DMS79 treated with DMSO at 0.1 percent for 48 hours (cell line): ENCODE results near the gene PWWP2B.

Experiments used
- DNase-seq: peaks from one replicate; lab custom pipeline; 2025; lab: John Stamatoyannopoulos, UW

PWWP2B gene

GRCh38 chr10:132407846-132408278 lies 10.9 kb downstream of the PWWP2B start:
- DNase-seq = peak; percentile 60

- peak; percentile 3 for DNase-seq
Observed at GRCh38 chr10:132408367-132408781, 11.4 kb downstream of the PWWP2B start.

DNA sequence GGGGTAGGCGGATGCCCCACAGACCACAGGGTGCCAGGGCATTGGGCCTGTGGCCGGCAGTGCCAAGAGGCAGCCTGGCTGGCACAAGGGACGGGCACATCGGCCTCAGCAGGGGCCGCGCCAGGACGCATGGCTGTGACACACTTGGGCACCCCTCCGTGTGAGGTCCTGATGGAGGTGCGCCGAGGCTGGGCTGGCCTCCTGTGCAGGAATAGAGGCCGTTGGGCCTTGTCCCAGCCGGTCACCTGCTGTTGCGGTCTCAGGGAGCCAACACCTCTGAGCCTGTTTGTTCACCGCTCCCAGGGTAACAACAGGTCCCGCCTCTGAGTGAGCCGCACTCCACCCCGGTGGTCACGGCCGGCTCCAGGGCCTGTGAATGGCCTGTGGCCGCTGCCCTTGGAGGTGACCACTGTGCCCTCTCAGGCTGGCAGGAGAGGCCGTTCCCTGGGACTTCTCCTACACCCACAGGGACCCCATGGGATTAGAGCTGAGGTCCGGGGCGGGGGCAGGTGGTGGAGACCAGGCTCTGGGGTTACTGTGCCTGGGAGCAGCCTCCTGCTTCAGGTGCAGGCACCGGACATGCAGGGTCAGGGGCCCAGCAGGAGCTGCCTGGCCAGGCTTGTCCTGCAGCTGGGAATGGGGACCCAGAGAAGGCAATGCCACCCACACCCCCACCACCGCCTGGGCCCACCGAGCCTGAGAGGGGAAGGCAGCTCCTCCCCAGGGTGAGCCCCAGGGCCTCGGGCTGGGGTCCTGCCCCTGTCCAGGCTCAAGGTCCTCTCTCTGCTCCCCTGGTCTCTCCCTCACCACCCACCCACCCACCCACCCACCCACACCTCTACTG lies 12.0 kb downstream of the PWWP2B start:
- no peak for DNase-seq

DNA sequence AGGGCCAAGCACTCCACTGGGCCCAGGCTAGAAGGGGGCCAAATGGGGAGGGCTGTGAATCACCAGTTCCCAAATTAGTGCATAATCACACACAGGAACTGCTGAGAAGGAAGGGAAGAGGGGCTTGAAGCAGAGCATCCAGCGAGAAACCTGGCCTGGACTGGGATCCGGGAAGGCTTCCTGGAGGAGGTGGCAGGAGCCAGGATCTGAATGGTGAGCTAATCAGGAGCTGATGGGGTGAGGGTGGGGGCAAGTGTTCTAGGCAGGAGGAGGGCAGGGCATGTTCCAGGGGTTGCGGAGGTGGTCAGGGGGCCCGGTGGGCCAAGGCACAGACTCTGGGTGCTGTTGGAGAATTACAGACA lies 12.6 kb downstream of the PWWP2B start:
- DNase-seq = no peak

DNA sequence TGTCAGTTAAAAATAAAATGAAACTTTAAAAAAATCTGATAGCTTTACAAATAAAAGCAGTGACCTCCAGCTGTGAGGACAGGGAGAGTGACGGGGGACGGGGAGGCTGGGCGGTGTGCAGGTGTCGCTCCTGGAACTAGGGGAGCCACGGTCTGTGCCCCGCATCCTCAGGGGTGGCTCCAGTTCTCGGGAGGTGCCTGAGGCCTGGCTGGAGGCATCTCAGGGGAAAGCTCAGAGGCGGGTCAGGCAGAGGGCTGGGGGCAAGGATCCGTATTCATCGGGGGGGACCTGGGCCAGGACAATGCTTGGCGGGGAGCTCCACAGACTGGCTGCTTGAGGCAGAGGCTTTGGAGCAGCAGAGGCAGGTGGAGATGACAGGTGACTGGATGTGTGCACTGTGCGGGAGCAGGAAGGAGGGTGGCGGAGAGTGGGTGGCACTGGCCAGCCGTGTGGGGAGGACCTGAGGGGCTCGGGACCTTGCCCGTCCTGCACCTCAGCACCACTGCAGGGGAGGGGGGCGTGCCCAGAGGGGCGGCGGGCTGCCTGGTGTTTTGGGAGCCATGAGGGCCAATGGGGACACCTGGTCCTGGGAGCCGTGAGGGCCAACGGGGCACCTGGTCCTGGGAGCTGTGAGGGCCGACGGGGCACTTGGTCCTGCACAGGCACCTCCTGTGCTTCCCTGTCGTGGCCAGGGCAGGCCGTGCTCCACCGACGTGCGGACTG lies 13.2 kb downstream of the PWWP2B start:
- no peak for DNase-seq

DNA sequence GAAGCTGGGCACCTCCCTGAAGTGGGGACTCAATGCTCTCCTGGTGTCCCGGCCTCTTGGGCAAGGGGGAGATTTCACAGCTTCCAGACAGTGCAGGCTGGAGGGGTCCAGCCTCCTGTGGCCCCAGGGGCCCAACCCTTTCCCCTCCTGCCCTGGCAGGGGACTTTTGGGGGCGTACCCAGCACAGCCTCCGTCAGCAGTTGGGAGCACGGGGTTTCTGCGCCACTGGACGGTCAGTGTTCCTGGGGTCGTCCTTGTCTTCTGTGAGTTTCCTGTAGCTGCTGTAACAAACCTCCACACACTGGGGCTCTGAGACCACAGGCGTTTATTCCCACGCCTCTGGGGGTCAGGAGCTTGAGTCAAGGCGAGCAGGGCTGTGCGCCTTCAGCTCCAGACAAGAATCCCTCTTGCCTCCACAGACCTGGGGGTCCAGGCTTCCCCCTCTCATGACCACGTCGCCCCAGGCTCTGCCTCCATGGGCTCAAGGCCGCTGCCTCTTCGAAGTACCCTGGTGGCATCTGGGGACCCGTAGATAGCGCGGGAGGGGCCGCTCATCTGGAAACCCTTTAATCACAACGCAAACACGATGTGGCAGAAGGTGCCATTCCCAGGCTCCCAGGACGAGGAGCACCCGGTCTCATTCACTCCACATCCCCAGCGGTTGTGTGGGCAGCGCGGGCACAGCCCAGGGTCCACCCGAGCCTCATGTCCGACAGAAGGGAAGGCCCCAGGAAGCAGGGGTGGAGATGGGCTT lies 14.0 kb downstream of the PWWP2B start:
- no peak for DNase-seq

DNA sequence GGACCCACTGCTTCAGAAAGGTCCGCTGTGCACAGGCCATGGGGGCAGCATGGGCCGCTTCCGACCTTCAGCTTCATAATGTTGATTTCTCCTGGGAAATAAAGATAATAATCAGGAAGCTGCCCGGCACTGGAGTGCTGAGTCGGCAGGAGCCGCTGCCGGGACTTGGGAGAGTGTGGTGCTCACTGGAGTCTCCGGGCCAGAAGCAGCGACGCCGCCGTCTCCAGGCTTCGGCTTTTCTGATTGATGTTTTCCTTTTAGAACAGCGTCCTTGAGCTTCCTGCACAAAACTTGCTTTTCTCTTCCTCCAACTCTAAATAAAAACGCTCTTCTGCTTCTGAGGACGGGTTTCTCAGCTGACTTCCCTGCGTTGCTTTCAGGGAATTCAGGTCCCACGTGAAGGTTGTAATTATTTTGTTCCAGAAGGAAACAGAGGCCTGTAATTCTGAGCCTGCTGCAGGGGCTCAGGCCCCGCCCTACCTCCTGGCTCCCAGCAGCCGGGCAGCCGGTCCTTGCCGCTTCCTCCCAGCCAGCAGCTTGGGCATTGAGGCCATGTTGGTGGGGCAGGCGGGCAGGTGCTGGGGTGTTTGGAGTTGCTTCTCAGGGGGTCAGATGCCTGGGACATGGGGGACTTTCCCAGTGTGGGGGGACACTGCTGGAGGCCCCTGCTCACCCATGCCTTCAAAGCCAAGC lies 14.7 kb downstream of the PWWP2B start:
- DNase-seq = no peak

- no peak for DNase-seq
Observed at GRCh38 chr10:132412316-132413192, 15.6 kb downstream of the PWWP2B start.

- DNase-seq = no peak
Observed at GRCh38 chr10:132413226-132414205, 16.5 kb downstream of the PWWP2B start.

- no peak for DNase-seq
Observed at GRCh38 chr10:132414402-132415016, 17.5 kb downstream of the PWWP2B start.

GRCh38 chr10:132415255-132415654 lies 18.3 kb downstream of the PWWP2B start:
- DNase-seq = no peak

- DNase-seq = no peak
Observed at GRCh38 chr10:132415956-132416355, 19.0 kb downstream of the PWWP2B start.

GRCh38 chr10:132416566-132417256 lies 19.7 kb downstream of the PWWP2B start:
- DNase-seq = no peak

DNA sequence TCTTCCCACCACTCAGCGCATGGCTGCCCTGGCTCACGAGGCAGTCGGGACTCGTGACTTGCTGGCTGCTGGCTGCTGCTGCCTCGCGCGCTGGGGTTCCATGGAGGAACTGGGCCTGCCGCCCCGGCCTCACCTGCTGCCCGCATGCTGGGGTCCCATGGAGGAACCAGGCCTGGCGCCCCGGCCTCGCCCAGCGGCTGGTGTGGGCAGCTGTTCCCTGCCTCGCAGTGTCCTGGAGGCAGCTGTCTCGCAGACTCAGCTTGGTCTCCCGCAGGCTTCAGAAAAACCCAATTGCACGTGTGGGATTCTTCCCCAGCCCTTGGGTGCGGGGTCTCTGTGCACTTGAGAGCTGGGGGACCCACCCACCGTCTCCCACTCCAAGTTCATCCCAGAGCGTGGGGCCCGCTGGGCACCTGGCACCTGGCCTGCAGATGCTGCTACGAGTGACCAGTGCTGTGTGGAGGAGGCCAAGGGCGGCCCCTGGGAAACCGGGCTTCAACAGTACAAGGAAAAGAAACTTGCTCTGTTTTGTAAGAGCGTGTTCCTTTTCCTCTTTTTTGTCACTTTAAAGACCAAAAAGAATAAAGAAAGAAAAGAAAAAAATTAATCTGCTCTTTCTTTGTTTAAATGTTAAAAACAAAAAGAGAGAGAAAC lies 20.4 kb downstream of the PWWP2B start:
- no peak for DNase-seq

GRCh38 chr10:132417957-132418441 lies 21.0 kb downstream of the PWWP2B start:
- peak; percentile 4 for DNase-seq

DNA sequence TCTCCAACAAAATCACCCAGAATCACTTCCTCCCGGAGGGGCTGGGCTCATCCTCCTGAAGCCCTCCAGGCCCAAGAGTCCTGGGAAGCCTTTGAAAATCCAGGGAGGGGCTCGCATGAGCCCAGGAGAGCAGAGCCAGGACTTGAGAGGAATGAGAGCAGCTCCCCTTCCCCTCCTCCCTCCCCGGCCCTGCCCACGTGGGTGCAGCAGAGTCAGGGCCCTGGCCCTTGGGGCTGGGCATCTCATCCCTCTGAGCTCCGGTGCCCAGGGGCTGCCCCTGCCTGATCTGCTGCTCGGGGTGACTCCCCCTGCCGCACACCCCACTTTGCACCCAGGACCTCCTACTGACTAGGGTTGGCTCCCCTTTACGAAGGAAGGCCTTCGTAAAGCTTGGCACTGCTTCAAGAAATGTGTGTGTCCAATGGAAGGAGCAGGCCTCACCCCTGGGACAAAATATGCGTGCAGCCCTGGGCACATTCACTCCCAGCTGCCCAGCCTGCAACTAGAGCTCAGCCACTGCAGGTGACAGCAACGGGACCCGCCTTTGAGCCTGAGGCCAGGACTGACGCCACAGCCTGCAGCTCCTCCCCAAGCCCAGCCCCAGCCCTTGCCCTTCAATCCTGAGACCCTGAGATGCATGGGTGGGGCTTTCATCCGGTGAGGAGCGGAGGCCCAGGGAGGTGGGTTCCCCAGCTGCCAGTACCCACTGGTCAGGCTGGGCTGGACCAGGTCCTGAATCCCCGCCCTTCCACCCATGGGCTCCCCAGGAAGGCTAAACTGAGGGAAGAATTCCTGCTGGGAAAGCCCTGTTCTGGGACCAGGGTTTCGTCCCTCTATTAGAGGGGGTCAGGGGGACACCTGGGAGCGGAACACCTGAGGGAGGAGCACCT lies 21.8 kb downstream of the PWWP2B start:
- peak; percentile 58 for DNase-seq
